Peyer's patch (tissue), 4 donors: ENCODE measurements around the gene ZNF609.

Experiments used
- CTCF ChIP-seq, 6 experiments: fragments of 450-650 bp in 4 of 6; fragments of 200-600 bp in 2 of 6; sonication (generic) in 1 of 6; IDR thresholded peaks; one replicate each; pipeline ENCODE4 v1.5.1; 2017 to 2019; ENCODE audit warnings: antibody characterized with exemption in 6 of 6, mild to moderate bottlenecking in 3 of 6, moderate library complexity in 1 of 6
- POLR2A ChIP-seq, 2 donors: fragments of 450-650 bp; IDR thresholded peaks; one replicate each; pipeline ENCODE4 v1.5.1; 2017; ENCODE audit warnings: antibody characterized with exemption in 2 of 2, mild to moderate bottlenecking in 2 of 2, moderate library complexity in 2 of 2

GRCh38 chr15:64712353-64712752 lies 252.0 kb downstream of the ZNF609 start:
- TF ChIP-seq CTCF (IDR thresholded peaks at IDR 0.05) (no peak), POLR2A (IDR thresholded peaks at IDR 0.05) (no peak)
